Left renal pelvis (tissue), 4 donors: ENCODE measurements around the gene SLC24A3. TPM values are rescaled to one million over a fixed set of nuclear protein-coding genes. Genes with fewer than 3 reads are reported as not detected.

Experiments
- DNase-seq, 4 donors: peaks; one replicate each; pipeline ENCODE4 v3.0.0-alpha.2; 2013; ENCODE audit warnings: low read depth in 4 of 4, low spot score in 3 of 4
- polyA plus RNA-seq, 4 donors: library from polyadenylated mRNA; unstranded; fragments of 120-200 nt; gene quantifications; one replicate each; pipeline ENCODE4 v1.2.1, GENCODE V29; 2013; ENCODE audit not compliant: insufficient read length in 4 of 4

SLC24A3 gene
- polyA plus RNA-seq, 4 donors, result 4.1 to 26.8 (median 6.0) TPM

- no peak for DNase-seq
Measured at GRCh38 chr20:19725814-19726525, 513.5 kb downstream of the SLC24A3 start.

DNA sequence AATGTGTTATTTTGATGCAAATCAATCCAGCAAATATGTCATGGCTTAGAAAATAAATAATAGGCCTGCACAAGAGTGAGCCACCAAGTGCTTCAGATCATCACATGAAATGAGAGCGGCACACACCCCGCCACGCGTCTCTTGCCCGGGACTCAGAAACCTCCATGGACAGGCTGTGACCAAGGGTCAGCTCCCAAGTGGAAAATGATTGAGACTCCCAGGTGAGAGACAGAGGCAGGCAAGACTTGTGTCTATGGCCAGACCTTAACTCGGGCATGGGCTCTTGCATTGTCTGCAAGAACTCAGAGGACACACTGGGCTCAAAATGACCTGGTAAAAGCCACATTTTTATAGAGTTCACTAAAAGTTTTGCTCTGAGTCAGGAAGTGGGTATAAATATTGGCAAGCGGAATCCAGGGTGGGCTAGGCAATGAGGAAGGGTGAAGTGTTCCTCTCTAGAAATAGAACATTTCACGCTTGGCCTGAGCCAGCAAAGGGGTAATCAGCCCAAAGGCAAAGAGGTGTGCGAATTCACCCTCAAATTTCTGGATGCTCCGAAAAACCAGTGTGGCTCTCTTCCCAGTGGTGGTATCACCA, 514.9 kb downstream of the SLC24A3 start:
- DNase-seq, result no peak

GRCh38 chr20:19729672-19730071, 517.2 kb downstream of the SLC24A3 start:
- DNase-seq, result no peak

GRCh38 chr20:19730706-19731105, 518.3 kb downstream of the SLC24A3 start:
- DNase-seq, result no peak

DNA sequence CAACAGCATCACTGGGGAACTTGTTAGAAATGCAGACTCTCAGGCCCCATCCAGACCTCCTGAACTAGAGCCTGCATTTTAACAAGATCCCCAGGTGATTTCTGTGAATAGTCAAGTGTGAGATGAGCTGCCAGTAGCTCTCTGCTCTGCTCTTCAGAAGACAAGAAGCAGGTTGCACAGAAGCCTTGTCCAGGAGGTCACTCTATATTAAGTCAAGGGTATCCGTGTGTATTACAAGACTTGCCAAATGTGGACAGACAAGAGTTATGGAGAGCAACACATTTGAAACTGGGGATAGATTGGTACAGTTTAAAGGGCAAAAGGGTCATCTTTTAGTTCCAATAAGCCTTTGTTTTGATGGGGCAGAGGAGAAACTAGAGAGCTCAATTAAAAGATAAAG, 522.4 kb downstream of the SLC24A3 start:
- DNase-seq, result no peak

DNA sequence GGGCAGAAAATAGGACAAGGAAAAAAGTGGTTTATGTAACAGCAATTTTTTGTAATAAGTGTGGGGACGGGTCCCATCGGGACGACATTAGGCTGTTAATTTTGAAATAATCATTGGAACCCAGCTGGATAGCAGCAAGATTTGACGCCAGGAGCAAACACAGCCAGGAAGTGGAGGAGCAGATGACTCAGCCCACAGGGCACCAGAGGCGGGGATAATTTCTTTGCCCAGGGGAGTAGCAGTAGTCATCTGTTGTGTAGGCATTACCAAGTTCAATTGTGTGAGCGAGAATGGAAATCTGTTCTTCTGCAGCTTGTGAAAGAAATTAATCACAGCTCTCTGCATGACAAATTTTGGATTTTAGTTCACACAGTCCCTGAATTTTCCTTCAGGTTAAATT, 523.0 kb downstream of the SLC24A3 start:
- DNase-seq, result no peak

GRCh38 chr20:19737025-19737424, 524.6 kb downstream of the SLC24A3 start:
- no peak for DNase-seq

DNA sequence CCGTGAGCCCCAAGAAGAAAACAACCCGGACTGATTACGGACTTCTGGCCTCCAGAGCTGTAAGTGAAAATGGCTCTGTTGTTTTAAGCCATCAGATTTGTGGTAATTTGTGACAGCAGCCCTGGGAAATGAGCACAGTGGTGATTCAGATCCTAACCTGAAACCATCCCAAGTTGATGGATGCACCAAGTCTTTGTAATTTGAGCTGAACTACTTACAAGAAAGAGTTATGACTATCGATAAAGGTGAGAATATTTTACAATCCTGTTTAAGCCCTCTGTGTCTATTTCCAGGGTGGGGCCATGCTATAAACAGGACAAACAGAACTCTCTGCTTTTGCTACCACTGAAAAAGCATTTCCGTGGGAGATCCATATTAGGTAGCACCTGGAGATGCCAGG, 526.5 kb downstream of the SLC24A3 start:
- no peak for DNase-seq

GRCh38 chr20:19739351-19739750, 526.9 kb downstream of the SLC24A3 start:
- DNase-seq, result no peak

DNA sequence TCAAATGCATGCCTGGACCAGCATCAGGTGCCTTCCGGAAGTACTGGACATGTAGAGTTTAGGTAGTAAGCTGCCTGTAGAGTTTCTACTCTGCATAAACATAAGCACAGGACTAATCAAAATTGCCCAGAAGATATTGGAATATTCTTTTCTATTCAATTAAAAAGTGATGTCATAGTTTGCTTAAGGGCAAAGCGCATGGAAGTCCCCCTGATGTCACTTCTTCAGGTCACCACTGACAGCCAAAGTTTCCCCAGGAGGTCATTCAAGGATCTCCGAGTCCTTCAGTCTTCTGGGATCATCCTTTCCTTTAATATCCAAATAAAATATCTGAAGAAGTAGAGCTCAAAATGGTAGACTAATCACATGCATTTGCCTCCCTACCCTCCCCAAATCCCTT, 528.1 kb downstream of the SLC24A3 start:
- DNase-seq, result no peak

DNA sequence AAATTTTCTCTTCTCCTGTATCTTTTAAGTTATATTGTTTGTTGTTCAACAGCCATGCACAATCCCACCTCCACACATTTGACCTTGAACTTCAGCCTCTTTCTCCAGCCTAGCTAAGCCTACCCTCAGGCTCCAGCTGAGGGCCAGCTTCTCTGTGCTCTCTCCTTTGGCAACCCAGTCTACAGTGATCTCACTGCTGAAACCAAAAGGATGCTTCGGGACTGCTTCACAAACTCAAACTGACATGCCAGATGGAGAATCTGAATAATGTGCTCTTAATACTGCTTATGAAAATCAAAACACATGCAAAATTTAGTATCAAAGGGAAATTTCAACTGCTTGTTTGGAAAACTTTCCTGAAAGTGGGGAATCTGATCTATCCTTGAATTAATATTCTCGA, 529.5 kb downstream of the SLC24A3 start:
- DNase-seq, result no peak

DNA sequence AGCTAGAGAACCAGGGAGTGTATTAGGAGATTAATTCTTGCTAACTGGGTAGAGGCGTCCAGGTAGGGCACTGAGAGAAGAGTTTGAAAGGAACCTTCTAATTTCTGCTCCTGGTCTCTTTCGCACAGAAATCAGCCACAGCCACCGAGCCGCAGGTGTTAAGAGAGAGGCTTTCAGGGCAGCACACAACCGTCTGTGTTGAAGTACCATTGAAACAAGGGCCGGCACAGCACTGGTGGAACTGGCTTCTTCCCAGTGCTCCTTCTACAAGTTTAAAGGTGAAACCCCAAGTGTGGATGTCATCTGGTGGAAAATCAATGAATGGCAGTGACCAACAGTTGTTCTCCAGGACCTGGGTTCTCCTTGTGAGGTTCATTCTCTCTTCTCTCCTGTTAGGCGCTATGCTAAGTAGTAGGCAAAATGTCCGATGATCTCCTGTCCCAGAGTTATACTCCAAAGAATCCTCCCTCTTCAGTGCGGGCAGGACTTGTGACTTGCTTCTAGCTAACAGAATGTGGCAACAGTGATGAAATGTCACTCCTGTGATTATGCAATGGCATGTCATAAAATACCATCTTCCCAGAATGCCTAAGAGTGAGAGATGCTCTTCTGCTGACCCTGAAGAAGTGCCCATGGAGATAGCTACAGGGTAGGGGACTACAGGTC, 530.7 kb downstream of the SLC24A3 start:
- DNase-seq, result no peak

DNA sequence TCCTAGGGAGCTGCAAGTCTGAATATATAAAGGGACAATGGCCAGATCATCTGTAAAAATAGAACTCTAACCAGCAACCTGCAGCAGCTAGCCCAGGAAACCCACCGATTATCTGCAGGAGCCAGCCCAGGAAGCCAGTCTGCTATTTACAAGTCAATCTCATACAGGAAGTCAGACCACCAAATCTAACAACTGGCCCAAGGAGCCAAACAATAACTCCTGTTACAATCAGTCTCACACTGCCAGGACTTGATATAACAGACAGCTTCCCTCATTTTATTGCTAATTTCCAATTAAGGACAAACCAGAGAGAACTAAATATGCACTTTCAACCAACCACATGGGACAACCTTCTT, 531.2 kb downstream of the SLC24A3 start:
- DNase-seq, result no peak

GRCh38 chr20:19745106-19745505, 532.7 kb downstream of the SLC24A3 start:
- DNase-seq, result no peak

- DNase-seq, result no peak
Measured at GRCh38 chr20:19745584-19745983, 533.1 kb downstream of the SLC24A3 start.

DNA sequence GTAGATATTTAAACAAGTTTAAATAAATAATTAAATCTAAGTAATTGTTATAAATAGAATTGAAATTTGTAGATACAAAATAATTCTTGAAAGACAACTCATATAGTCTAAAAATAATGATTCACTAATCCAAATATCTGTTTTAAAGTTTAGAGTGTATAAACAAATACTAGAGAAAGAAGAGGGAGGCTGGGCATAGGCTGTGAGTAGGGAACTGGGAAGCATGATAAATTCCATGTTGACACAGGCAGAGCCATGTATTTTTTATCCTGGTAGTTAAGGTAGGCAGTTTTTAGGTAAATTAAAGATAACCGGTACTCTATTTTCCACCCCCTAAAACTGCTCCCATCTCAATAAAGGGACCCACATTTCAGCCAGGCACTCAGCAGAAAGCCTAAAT, 534.0 kb downstream of the SLC24A3 start:
- DNase-seq, result no peak

GRCh38 chr20:19747903-19748302, 535.5 kb downstream of the SLC24A3 start:
- no peak for DNase-seq

DNA sequence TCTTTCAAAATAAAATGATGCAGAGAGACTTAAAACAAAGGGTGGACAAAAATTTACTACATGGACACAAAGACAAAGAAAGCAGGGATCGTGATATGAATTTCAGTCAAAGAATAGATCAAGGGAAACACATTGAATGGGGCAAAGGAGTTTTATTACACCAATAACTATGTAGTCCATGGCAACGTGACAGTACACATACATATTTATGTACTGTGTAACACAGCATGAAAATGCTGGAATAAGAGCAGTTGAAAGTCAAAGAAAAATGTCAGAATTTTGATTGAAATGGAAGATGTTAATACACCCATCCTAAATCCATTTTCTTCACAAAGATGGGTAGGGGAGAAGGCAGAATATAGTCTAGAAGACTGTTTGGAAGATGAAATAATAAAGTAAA, 536.2 kb downstream of the SLC24A3 start:
- no peak for DNase-seq

- DNase-seq, result no peak
Measured at GRCh38 chr20:19749618-19750071, 537.2 kb downstream of the SLC24A3 start.

DNA sequence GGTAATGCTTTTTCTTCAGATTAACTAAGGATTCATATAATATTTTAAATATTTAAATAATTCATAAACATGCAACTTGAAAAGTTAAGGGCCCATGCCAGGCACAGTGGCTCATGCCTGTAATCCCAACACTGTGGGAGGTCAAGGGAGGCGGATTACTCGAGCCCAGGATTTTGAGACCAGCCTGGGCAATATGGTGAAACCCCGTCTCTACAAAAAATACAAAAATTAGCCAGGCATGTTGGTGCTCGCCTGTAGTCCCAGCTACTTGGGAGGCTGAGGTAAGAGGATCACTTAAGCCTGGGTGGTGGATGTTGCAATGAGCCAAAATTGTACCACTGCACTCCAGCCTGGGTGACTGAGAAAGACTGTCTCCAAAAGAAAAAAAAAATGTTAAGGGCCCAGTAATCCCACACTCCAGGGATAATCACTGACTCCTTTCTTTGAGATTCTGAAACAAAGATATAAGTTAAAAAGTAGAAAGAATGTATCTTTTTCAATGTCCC, 537.7 kb downstream of the SLC24A3 start:
- no peak for DNase-seq

DNA sequence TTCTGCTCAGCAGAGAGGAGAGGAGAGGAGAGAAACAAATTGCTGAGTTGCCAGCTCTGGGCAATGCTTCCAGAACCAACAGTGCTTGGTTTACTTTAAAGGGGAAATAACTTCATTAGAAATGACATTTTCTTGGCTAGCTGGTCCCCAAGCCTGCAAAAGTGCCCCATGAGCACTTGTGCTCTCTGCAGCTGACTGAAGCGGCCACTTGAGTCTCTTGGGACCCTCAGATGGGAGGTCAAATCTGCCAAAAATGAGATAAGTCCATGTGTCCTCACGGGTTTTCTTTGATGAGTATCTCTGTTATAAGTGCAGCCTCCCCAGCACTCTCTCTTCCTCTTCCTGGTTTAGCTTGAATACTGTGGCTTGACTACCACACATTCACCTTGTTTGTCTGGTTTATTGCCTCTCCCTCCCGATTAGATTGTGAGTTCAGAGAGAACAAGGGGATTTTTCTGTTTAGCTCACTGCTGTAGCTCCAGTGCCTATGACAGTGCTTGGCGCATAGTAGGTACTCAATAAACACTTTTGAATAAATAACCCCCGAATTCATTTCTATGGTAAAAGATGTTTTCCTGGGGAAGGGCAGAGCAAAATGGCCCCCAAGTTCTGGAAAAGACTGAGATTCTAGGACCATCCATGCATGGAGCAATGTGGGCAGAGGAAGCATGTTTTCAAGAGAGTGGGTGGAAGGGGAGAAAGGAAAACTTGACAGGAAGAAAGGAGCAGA, 538.6 kb downstream of the SLC24A3 start:
- no peak for DNase-seq
